Renal cortex interstitium (tissue), 11 donors: Measurements from ENCODE around the gene PRDM8. TPM values are rescaled to one million over a fixed set of nuclear protein-coding genes. Genes with fewer than 3 reads are reported as not detected.
A peak's percentile ranks its signal among the peaks of the same experiment; 100 is the strongest.

Experiments
- DNase-seq, 11 donors: peaks; one replicate each; pipeline ENCODE4 v3.0.0-alpha.2; 2013; ENCODE audit warnings: low read depth in 9 of 11, low spot score in 4 of 11; ENCODE audit errors: extremely low read depth in 1 of 11
- polyA plus RNA-seq, 3 donors: library from polyadenylated mRNA; unstranded; fragments of 120-200 nt; gene quantifications; one replicate each; pipeline ENCODE4 v1.2.1, GENCODE V29; 2013; ENCODE audit not compliant: insufficient read length in 3 of 3

Gene PRDM8
- polyA plus RNA-seq, 3 donors = 1.7 to 2.6 (median 1.9) TPM

DNA sequence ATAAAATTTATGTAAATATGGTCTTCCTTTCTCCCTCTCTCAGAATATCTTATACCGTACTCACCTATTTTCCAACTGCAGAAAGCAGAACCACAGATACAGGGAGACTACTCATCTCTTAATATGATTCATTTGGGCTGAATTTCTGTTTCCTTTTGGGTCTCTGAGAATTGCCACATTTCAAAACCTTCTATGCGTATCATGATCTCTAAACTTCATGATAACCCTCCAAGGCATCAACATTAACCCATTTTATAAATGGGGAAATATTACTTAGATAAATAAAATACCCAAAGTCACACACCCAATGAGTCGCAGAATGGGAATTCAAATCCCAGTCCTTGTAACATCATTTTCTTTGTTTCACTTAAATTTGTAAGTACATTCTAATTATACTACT, 16.6 kb upstream of the PRDM8 start:
- DNase-seq = no peak

DNA sequence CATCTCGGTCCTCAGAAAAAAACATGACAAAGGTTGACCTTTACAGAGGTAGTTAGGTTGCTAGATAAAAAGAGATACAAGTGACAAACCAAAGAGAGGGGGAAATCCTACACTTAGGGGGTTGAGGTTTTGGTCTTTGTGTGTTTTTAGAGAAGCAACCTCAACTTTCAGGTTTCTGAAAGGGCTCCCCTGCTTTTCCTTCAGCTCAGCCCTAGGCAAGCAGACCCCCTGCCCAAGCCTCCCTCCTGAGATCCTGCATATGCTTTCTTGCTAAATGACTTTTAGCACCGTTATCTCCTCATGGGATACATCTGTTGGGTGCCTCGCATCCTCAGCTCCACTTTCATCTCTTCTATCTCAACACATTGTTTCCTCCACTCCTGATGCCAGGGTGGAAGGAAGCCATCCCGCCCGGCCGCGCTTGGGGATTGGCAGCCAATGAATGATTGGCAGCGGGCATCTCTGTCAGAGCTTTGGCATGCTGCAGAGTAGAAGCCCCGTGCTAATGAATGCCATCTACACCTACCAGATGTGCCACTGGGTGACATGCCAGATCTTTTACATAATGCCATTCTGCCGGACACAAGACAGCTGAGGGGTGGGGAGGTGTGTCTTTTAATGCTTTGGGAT, 15.0 kb upstream of the PRDM8 start:
- DNase-seq = no peak

GRCh38 chr4:80183250-80184052, 13.9 kb upstream of the PRDM8 start:
- no peak for DNase-seq

DNA sequence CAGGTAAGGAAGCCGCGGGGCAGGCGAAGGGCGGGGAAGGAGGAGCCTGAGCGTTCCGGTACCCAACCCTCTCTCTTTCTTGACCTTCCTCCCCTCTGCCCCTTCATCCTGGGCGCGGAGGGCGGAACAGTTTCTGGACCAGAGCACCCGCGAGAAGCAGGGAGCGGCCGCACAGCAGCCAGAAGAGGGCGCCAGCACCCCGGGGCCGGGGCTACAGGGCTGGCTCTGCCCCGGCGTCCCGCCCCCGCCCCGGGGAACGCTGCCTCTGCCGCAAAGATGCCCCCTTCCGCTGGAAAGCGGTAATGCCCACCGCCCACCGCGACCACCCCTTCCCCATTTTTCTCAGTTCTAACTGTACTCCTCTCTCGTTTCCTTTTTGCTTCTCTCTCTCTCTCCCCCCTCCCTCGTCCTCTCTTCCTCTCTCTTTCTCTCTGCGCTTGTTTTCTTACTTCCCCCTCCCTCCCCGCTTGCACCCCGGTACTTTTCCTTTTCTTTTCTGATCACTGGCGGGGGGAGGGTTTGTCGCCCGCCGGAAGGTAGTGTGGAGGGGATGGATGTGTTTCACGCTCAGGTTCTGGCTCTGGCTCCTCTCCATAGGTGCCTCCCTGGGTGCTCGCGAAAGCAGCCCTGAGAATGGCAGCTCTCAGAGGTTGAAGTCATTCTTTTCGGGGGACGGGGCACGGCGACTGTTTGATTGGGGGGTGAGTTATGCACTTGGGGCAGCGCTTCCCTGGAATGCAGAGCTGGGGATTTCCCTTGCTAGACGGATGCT, 13.1 kb upstream of the PRDM8 start:
- DNase-seq = peak in 5 of 11 donors; percentile 63 to 69 (median 65)

DNA sequence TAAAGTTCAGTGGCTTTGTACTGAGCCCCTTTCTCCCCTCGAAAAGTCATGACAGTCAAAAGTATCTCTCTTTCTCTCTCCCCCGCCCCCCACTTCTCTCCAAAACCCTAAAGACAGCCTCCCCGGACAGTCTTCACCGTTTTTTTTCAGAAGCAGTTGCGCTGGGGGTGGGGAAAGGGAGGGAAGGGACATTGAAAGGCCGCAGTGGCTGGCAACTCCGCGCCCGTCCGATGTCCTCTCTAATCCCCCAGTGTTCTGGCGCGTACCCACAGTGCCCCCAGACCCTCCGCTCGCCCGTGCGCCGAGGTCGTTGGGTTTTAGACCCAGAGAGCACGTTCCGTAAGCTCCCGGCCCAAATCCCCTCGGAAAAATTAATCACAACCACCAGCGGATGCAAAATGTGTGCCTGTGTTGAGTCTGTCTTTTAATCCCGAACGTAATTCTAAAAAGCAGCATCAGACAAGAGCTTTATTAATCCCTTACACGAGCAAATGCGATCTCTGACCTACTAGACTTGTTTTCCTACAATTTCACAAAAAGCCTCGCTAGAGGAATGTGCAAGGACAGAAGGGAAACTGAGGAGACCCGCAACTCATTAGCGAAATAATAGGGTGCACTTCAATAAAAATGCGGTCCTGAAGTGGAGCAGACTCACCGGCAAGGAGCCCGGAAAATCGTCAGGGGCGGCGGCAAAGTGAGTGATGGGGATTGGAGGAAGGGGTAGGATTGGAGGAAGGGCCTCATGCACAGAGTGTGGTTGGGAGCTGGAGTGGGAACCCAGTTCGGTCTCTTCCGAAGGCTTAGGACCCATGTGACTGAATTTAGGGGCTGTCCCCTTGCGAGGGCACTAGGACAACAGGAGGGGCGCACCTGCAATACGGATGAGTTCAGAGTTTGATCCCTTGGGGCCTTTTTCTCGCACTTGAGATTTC, 12.2 kb upstream of the PRDM8 start:
- no peak for DNase-seq

- DNase-seq = no peak
Observed at GRCh38 chr4:80185787-80186548, 11.3 kb upstream of the PRDM8 start.

DNA sequence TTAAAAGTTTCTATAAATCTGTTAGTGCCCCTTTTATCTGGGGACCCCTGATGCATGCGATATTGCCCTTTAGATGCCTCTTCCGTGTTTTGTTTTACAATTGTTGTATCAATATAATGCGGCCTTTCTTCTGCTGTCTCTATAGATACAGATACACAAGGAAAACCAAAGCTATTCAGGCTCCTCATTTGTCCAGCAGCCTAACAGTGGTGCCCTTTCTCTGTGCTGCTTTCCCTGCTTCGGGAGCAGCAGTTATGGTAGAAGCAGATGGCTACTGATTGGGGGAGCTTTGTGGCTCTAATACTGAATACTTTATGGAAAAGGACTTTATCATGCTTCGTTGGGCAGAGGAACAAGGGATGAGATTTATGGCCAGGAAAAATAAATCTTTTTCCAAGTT, 10.6 kb upstream of the PRDM8 start:
- DNase-seq = no peak

GRCh38 chr4:80187677-80188076, 9.6 kb upstream of the PRDM8 start:
- no peak for DNase-seq

- no peak for DNase-seq
Observed at GRCh38 chr4:80188457-80188800, 8.9 kb upstream of the PRDM8 start.

- no peak for DNase-seq
Observed at GRCh38 chr4:80188801-80189458, 8.4 kb upstream of the PRDM8 start.

GRCh38 chr4:80189581-80189955, 7.7 kb upstream of the PRDM8 start:
- no peak for DNase-seq

DNA sequence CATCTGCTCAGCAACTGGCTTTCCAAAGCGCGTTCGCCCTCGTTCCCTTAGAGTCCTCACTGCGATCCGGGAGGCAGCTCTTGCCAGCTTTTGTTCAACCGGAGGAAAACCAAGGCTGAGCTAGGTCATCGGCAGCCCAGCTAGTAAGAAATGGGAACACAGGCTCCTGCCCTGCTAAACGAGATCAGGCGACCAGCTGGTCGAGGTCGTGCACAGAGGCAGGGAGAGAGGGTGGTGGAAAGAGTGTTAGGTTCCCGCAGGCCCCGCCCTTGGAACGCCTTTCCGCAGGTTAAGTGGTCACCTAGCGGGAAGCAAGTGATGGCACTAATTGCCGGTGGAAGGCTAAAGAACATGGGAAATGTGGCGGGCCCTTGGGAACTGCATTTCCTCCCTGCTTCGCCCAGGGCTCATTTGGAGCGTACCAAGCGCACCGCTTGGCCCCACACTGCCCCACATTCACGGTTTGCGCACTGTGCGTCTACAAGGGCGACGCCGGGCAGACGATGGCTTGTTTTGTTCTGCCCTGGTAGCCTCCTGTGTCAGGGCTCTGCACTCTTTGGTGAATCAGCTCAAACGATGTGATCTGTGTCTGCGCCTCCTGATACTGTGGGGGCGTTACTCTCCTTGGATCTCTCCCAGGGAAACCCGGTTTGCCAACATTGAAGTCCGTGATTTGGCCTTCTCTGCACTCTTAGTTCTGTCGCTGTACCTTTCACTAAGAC, 7.2 kb upstream of the PRDM8 start:
- no peak for DNase-seq

GRCh38 chr4:80192252-80192866, 4.9 kb upstream of the PRDM8 start:
- DNase-seq = no peak

GRCh38 chr4:80192937-80193336, 4.4 kb upstream of the PRDM8 start:
- DNase-seq = no peak

- no peak for DNase-seq
Observed at GRCh38 chr4:80195441-80196140, 1.7 kb upstream of the PRDM8 start.

DNA sequence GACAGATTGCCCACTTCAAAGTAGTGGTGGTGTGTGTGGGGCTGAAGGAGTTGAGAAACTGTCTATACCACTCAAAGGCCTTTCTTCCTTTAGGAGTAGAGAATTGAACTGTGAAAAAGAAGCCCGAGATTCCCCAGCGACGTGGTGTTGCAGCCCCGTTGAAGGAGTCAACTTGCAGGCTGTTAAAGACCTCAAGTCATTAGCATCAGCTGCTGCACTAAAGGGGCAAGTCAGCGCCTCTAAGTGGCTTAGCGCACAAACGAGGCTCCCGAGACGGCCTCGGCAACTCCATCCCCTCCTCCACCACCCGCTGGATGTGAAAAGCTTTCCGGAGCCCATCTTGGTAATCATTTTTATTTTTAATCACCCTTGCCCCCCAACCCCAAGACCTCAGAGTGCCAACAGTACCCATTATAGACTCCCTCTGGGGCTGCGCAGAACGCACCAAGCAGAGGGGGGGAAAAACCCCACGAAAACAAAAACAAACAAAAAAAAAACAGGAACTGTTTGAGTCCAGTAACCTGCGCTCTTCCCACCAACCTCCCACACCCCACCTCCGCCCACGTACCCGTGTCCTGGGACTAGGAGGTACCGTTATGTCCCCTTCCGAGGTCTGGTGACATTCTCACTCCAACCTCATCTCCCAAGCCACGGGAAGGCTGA, 913 bp upstream of the PRDM8 start:
- DNase-seq = no peak
